ENCODE results near the gene DAB2IP.

Gene DAB2IP

GRCh38 chr9:121708768-121709488, 57.5 kb downstream of the DAB2IP start:
- Histone ChIP-seq H3K27ac (ENCODE audit: low read depth, low read length) (no peak overlapping the region), H3K27me3 (ENCODE audit: insufficient read depth, low read length) (no peaks in the 10 kb centered on the region), H3K9ac (ENCODE audit: low read depth, low read length) (no peak overlapping the region), H3K4me1 (ENCODE audit: insufficient read depth, low read length) (peaks cover 5% of the 10 kb centered on the region), H3K9me3 (ENCODE audit: insufficient read depth, low read depth, low read length) (no peaks in the 10 kb centered on the region), H3K36me3 (ENCODE audit: insufficient read depth, low read length) (no peaks in the 10 kb centered on the region; the same call in 1 of the 2 replicates), H3K4me3 (ENCODE audit: low read length) (no peak overlapping the region)
- 85% methylated on average over 14 of the region's 14 CpGs for WGBS

- no peak overlapping the region for H3K4me3 ChIP-seq (ENCODE audit: low read length)
- no peaks in the 10 kb centered on the region for H3K9me3 ChIP-seq (ENCODE audit: insufficient read depth, low read depth, low read length)
- peaks cover 5% of the 10 kb centered on the region for H3K4me1 ChIP-seq (ENCODE audit: insufficient read depth, low read length)
- WGBS: 97% methylated on average over 4 of the region's 4 CpGs
- no peak overlapping the region for H3K9ac ChIP-seq (ENCODE audit: low read depth, low read length)
- H3K27ac ChIP-seq (ENCODE audit: low read depth, low read length): no peak overlapping the region
- no peaks in the 10 kb centered on the region; the same call in 1 of the 2 replicates for H3K36me3 ChIP-seq (ENCODE audit: insufficient read depth, low read length)
- no peaks in the 10 kb centered on the region for H3K27me3 ChIP-seq (ENCODE audit: insufficient read depth, low read length)
Measured at GRCh38 chr9:121709798-121710197, 58.4 kb downstream of the DAB2IP start.

- Histone ChIP-seq H3K36me3 (ENCODE audit: insufficient read depth, low read length) (no peaks in the 10 kb centered on the region; the same call in 1 of the 2 replicates), H3K27ac (ENCODE audit: low read depth, low read length) (no peak overlapping the region), H3K9ac (ENCODE audit: low read depth, low read length) (no peak overlapping the region), H3K4me3 (ENCODE audit: low read length) (no peak overlapping the region), H3K27me3 (ENCODE audit: insufficient read depth, low read length) (no peaks in the 10 kb centered on the region), H3K4me1 (ENCODE audit: insufficient read depth, low read length) (peaks cover 1% of the 10 kb centered on the region), H3K9me3 (ENCODE audit: insufficient read depth, low read depth, low read length) (no peaks in the 10 kb centered on the region)
Measured at GRCh38 chr9:121711281-121711680, 59.8 kb downstream of the DAB2IP start.

GRCh38 chr9:121711797-121712196, 60.4 kb downstream of the DAB2IP start:
- Histone ChIP-seq H3K36me3 (ENCODE audit: insufficient read depth, low read length) (no peaks in the 10 kb centered on the region; the same call in 1 of the 2 replicates), H3K27me3 (ENCODE audit: insufficient read depth, low read length) (no peaks in the 10 kb centered on the region), H3K9ac (ENCODE audit: low read depth, low read length) (no peak overlapping the region), H3K9me3 (ENCODE audit: insufficient read depth, low read depth, low read length) (no peaks in the 10 kb centered on the region), H3K4me1 (ENCODE audit: insufficient read depth, low read length) (no peaks in the 10 kb centered on the region), H3K27ac (ENCODE audit: low read depth, low read length) (no peak overlapping the region), H3K4me3 (ENCODE audit: low read length) (no peak overlapping the region)
- WGBS: 88% methylated on average over 5 of the region's 5 CpGs

- no peak overlapping the region for H3K4me3 ChIP-seq (ENCODE audit: low read length)
- no peaks in the 10 kb centered on the region for H3K9me3 ChIP-seq (ENCODE audit: insufficient read depth, low read depth, low read length)
- 89% methylated on average over 4 of the region's 6 CpGs for WGBS
- no peaks in the 10 kb centered on the region; the same call in 1 of the 2 replicates for H3K36me3 ChIP-seq (ENCODE audit: insufficient read depth, low read length)
- no peak overlapping the region for H3K9ac ChIP-seq (ENCODE audit: low read depth, low read length)
- H3K27me3 ChIP-seq (ENCODE audit: insufficient read depth, low read length): no peaks in the 10 kb centered on the region
- H3K27ac ChIP-seq (ENCODE audit: low read depth, low read length): no peak overlapping the region
- peaks cover 12% of the 10 kb centered on the region for H3K4me1 ChIP-seq (ENCODE audit: insufficient read depth, low read length)
Measured at GRCh38 chr9:121713400-121714070, 62.1 kb downstream of the DAB2IP start.

- H3K4me1 ChIP-seq (ENCODE audit: insufficient read depth, low read length): peaks cover 16% of the 10 kb centered on the region
- whole genome bisulfite sequencing: 96% methylated on average over 6 of the region's 6 CpGs
- no peak overlapping the region for H3K4me3 ChIP-seq (ENCODE audit: low read length)
- no peaks in the 10 kb centered on the region for H3K9me3 ChIP-seq (ENCODE audit: insufficient read depth, low read depth, low read length)
- no peak overlapping the region for H3K27ac ChIP-seq (ENCODE audit: low read depth, low read length)
- no peak overlapping the region for H3K9ac ChIP-seq (ENCODE audit: low read depth, low read length)
- H3K27me3 ChIP-seq (ENCODE audit: insufficient read depth, low read length): no peaks in the 10 kb centered on the region
- H3K36me3 ChIP-seq (ENCODE audit: insufficient read depth, low read length): no peaks in the 10 kb centered on the region; the same call in 1 of the 2 replicates
Measured at GRCh38 chr9:121714075-121714705, 62.8 kb downstream of the DAB2IP start.

GRCh38 chr9:121714873-121715272, 63.4 kb downstream of the DAB2IP start:
- Histone ChIP-seq H3K9ac (ENCODE audit: low read depth, low read length) (no peak overlapping the region), H3K36me3 (ENCODE audit: insufficient read depth, low read length) (no peaks in the 10 kb centered on the region; the same call in 1 of the 2 replicates), H3K4me1 (ENCODE audit: insufficient read depth, low read length) (peaks cover 16% of the 10 kb centered on the region), H3K9me3 (ENCODE audit: insufficient read depth, low read depth, low read length) (no peaks in the 10 kb centered on the region), H3K27ac (ENCODE audit: low read depth, low read length) (no peak overlapping the region), H3K4me3 (ENCODE audit: low read length) (no peak overlapping the region), H3K27me3 (ENCODE audit: insufficient read depth, low read length) (no peaks in the 10 kb centered on the region)
- WGBS: 94% methylated on average over 5 of the region's 5 CpGs

- H3K27ac ChIP-seq (ENCODE audit: low read depth, low read length): no peak overlapping the region
- no peak overlapping the region for H3K4me3 ChIP-seq (ENCODE audit: low read length)
- H3K27me3 ChIP-seq (ENCODE audit: insufficient read depth, low read length): no peaks in the 10 kb centered on the region
- H3K4me1 ChIP-seq (ENCODE audit: insufficient read depth, low read length): peaks cover 35% of the 10 kb centered on the region
- WGBS: 91% methylated on average over 19 of the region's 19 CpGs
- no peaks in the 10 kb centered on the region; the same call in 1 of the 2 replicates for H3K36me3 ChIP-seq (ENCODE audit: insufficient read depth, low read length)
- no peak overlapping the region for H3K9ac ChIP-seq (ENCODE audit: low read depth, low read length)
- no peaks in the 10 kb centered on the region for H3K9me3 ChIP-seq (ENCODE audit: insufficient read depth, low read depth, low read length)
Measured at GRCh38 chr9:121717141-121717991, 65.9 kb downstream of the DAB2IP start.

GRCh38 chr9:121718084-121718483, 66.7 kb downstream of the DAB2IP start:
- H3K36me3 ChIP-seq (ENCODE audit: insufficient read depth, low read length): no peaks in the 10 kb centered on the region; the same call in 1 of the 2 replicates
- H3K4me1 ChIP-seq (ENCODE audit: insufficient read depth, low read length): peaks cover 35% of the 10 kb centered on the region
- H3K9ac ChIP-seq (ENCODE audit: low read depth, low read length): no peak overlapping the region
- WGBS: 71% methylated on average over 16 of the region's 16 CpGs
- H3K27ac ChIP-seq (ENCODE audit: low read depth, low read length): no peak overlapping the region
- no peaks in the 10 kb centered on the region for H3K27me3 ChIP-seq (ENCODE audit: insufficient read depth, low read length)
- H3K9me3 ChIP-seq (ENCODE audit: insufficient read depth, low read depth, low read length): no peaks in the 10 kb centered on the region
- H3K4me3 ChIP-seq (ENCODE audit: low read length): no peak overlapping the region

GRCh38 chr9:121718501-121718900, 67.1 kb downstream of the DAB2IP start:
- Histone ChIP-seq H3K4me1 (ENCODE audit: insufficient read depth, low read length) (peaks cover 35% of the 10 kb centered on the region), H3K9me3 (ENCODE audit: insufficient read depth, low read depth, low read length) (no peaks in the 10 kb centered on the region), H3K9ac (ENCODE audit: low read depth, low read length) (no peak overlapping the region), H3K36me3 (ENCODE audit: insufficient read depth, low read length) (no peaks in the 10 kb centered on the region; the same call in 1 of the 2 replicates), H3K4me3 (ENCODE audit: low read length) (no peak overlapping the region), H3K27ac (ENCODE audit: low read depth, low read length) (no peak overlapping the region), H3K27me3 (ENCODE audit: insufficient read depth, low read length) (no peaks in the 10 kb centered on the region)
- WGBS: 75% methylated on average over 6 of the region's 6 CpGs
